Liver (tissue), 3 donors: ENCODE results near the gene PHLDB3.

Source experiments
- RAD21 ChIP-seq, 2 donors: IDR thresholded peaks; 2 replicates each; pipeline ENCODE4 v1.6.1; 2016; ENCODE audit warnings: antibody characterized with exemption in 2 of 2, mild to moderate bottlenecking in 2 of 2
- TAF1 ChIP-seq: conservative IDR thresholded peaks from 2 replicates; pipeline ENCODE4 v1.6.1; 2016; ENCODE audit warnings: antibody characterized with exemption, mild to moderate bottlenecking
- YY1 ChIP-seq: IDR thresholded peaks from 2 replicates; pipeline ENCODE4 v1.6.1; 2016; ENCODE audit warnings: antibody characterized with exemption, mild to moderate bottlenecking
- TF ChIP-seq, protein P1 (sequence below): fragments of 150-350 bp; IDR thresholded peaks from 2 replicates; pipeline ENCODE4 v1.5.1; 2017; ENCODE audit warnings: improper control_type of control experiment, low read depth, low read length; ENCODE audit not compliant: missing input control
- donor health status: healthy.
- donor health status: healthy.

GRCh38 chr19:43461303-43461702 lies 43.2 kb downstream of the PHLDB3 start:
- TF ChIP-seq, protein P1, sequence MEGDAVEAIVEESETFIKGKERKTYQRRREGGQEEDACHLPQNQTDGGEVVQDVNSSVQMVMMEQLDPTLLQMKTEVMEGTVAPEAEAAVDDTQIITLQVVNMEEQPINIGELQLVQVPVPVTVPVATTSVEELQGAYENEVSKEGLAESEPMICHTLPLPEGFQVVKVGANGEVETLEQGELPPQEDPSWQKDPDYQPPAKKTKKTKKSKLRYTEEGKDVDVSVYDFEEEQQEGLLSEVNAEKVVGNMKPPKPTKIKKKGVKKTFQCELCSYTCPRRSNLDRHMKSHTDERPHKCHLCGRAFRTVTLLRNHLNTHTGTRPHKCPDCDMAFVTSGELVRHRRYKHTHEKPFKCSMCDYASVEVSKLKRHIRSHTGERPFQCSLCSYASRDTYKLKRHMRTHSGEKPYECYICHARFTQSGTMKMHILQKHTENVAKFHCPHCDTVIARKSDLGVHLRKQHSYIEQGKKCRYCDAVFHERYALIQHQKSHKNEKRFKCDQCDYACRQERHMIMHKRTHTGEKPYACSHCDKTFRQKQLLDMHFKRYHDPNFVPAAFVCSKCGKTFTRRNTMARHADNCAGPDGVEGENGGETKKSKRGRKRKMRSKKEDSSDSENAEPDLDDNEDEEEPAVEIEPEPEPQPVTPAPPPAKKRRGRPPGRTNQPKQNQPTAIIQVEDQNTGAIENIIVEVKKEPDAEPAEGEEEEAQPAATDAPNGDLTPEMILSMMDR = no peak
- TF ChIP-seq RAD21 (IDR thresholded peaks at IDR 0.05) (no peak), YY1 (no peak), TAF1 (no peak)
